H1 (cell line): ENCODE data around the gene SYNPO. TPM values are rescaled to one million over a fixed set of nuclear protein-coding genes. Genes with fewer than 3 reads are reported as not detected.

Experiments used
- CTCF ChIA-PET: fragments of 300-600 bp; sonication (Branson Sonifier 250); formaldehyde crosslinking; loops from one replicate; lab custom pipeline; 2021; ENCODE audit not compliant: partially characterized antibody; lab: Charles Lee
- POLR2A ChIA-PET: fragments of 300-600 bp; sonication (Branson Sonifier 250); formaldehyde crosslinking; loops from one replicate; lab custom pipeline; 2021; ENCODE audit warnings: inconsistent platforms; ENCODE audit not compliant: partially characterized antibody; lab: Charles Lee
- DNase-seq, 2 experiments: peaks; one replicate each; pipeline versions ENCODE4 v3.0.0 to v3.0.0-alpha.2; 2010 to 2022; ENCODE audit warnings: low spot score in 2 of 2, low read depth in 1 of 2, mixed read lengths in 1 of 2
- FAIRE-seq: peaks from 2 replicates; lab custom pipeline; 2011; peaks lifted over from hg19 to GRCh38; lab: Jason Lieb, UNC
- H2AFZ ChIP-seq: 2 replicates; pipeline ENCODE4 v1.8.1; 2012; ENCODE audit warnings: low read length, inconsistent platforms
- H2AK5ac ChIP-seq: 2 replicates; pipeline ENCODE4 v1.6.1; 2013; ENCODE audit warnings: low read depth, low read length
- H2BK120ac ChIP-seq: replicated peaks from 2 replicates; pipeline ENCODE3; 2013; ENCODE audit warnings: low read depth, low read length, inconsistent platforms
- H2BK12ac ChIP-seq: 2 replicates; pipeline ENCODE4 v1.6.1; 2013; ENCODE audit warnings: low read depth, low read length
- H2BK15ac ChIP-seq: 2 replicates; pipeline ENCODE4 v1.6.1; 2013; ENCODE audit warnings: low read length
- H2BK20ac ChIP-seq: 2 replicates; pipeline ENCODE4 v1.6.1; 2013; ENCODE audit warnings: low read length
- H2BK5ac ChIP-seq: 2 replicates; pipeline ENCODE4 v1.6.1; 2013; ENCODE audit warnings: low read depth, low read length
- H3K14ac ChIP-seq: 2 replicates; pipeline ENCODE4 v1.6.1; 2013; ENCODE audit warnings: inconsistent platforms; ENCODE audit not compliant: insufficient read length
- H3K18ac ChIP-seq: 2 replicates; pipeline ENCODE4 v1.6.1; 2013; ENCODE audit warnings: low read length; ENCODE audit errors: extremely low read depth
- H3K23ac ChIP-seq: 2 replicates; pipeline ENCODE4 v1.6.1; 2013; ENCODE audit warnings: inconsistent platforms; ENCODE audit not compliant: insufficient read length
- H3K23me2 ChIP-seq: 2 replicates; pipeline ENCODE4 v1.6.1; 2013; ENCODE audit warnings: low read depth, low read length
- H3K27ac ChIP-seq: 2 replicates; pipeline ENCODE4 v1.6.1; 2011; ENCODE audit warnings: low read depth, low read length, inconsistent platforms
- H3K27me3 ChIP-seq, 4 experiments: replicated peaks in 1 of 4; 1 replicate in 1 of 4; 2 replicates in 3 of 4; pipeline versions ENCODE4 v1.6.1 to v1.8.1; 2011 to 2013; ENCODE audit warnings: low read length in 3 of 4, mild to moderate bottlenecking in 3 of 4, inconsistent platforms in 2 of 4, mixed read lengths in 2 of 4, moderate library complexity in 1 of 4; ENCODE audit not compliant: control insufficient read depth in 3 of 4, insufficient read depth in 3 of 4; ENCODE audit errors: extremely low read depth in 1 of 4
- H3K36me3 ChIP-seq, 4 experiments: 2 replicates each; pipeline versions ENCODE4 v1.6.1 to v1.8.1; 2011 to 2013; ENCODE audit warnings: mild to moderate bottlenecking in 4 of 4, low read length in 3 of 4, moderate library complexity in 2 of 4, control low read depth in 1 of 4, inconsistent platforms in 1 of 4; ENCODE audit not compliant: insufficient read depth in 4 of 4, control insufficient read depth in 2 of 4
- H3K4ac ChIP-seq: replicated peaks from 2 replicates; pipeline ENCODE3; 2013; ENCODE audit warnings: low read length, low read depth, mixed read lengths, inconsistent platforms; ENCODE audit not compliant: insufficient read length
- H3K4me1 ChIP-seq, 4 experiments: replicated peaks in 1 of 4; 1 replicate in 1 of 4; 2 replicates in 3 of 4; pipeline versions ENCODE4 v1.6.1 to v1.8.1; 2011 to 2013; ENCODE audit warnings: low read length in 3 of 4, inconsistent platforms in 2 of 4, mixed read lengths in 1 of 4; ENCODE audit not compliant: insufficient read depth in 4 of 4, control insufficient read depth in 3 of 4
- H3K4me2 ChIP-seq, 2 experiments: 2 replicates each; pipeline versions ENCODE4 v1.6.1 to v1.8.1; 2011 to 2013; ENCODE audit warnings: low read depth in 2 of 2, low read length in 2 of 2, control low read depth in 1 of 2, inconsistent platforms in 1 of 2, mild to moderate bottlenecking in 1 of 2; ENCODE audit not compliant: insufficient read depth in 1 of 2
- H3K4me3 ChIP-seq, 4 experiments: fragments of 200-600, 300-600 bp in 1 of 4; sonication (generic), shearing (Covaris generic), sonication (Bioruptor Twin) in 1 of 4; 2 replicates each; pipeline versions ENCODE4 v1.5.1 to v1.8.1; 2011 to 2016; ENCODE audit warnings: low read length in 4 of 4, low read depth in 3 of 4, control low read depth in 2 of 4, inconsistent platforms in 2 of 4, mild to moderate bottlenecking in 2 of 4, mixed read lengths in 1 of 4, moderate library complexity in 1 of 4; ENCODE audit not compliant: insufficient read depth in 2 of 4; ENCODE audit errors: extremely low read depth in 1 of 4
- H3K56ac ChIP-seq: replicated peaks from 2 replicates; pipeline ENCODE3; 2013; ENCODE audit warnings: low read depth, mild to moderate bottlenecking, mixed read lengths, low read length, inconsistent platforms; ENCODE audit not compliant: insufficient read length
- H3K79me1 ChIP-seq: 2 replicates; pipeline ENCODE4 v1.6.1; 2013; ENCODE audit warnings: low read depth, low read length, control low read depth
- H3K79me2 ChIP-seq, 2 experiments: 2 replicates each; pipeline versions ENCODE4 v1.6.1 to v1.8.1; 2012 to 2013; ENCODE audit warnings: low read length in 2 of 2, mild to moderate bottlenecking in 2 of 2, inconsistent platforms in 1 of 2; ENCODE audit not compliant: insufficient read depth in 2 of 2, control insufficient read depth in 1 of 2
- H3K9ac ChIP-seq, 4 experiments: replicated peaks in 1 of 4; 1 replicate in 1 of 4; 2 replicates in 3 of 4; pipeline versions ENCODE4 v1.6.1 to v1.8.1; 2011 to 2013; ENCODE audit warnings: low read depth in 3 of 4, low read length in 3 of 4, control low read depth in 2 of 4, mild to moderate bottlenecking in 2 of 4, moderate library complexity in 2 of 4, inconsistent platforms in 1 of 4; ENCODE audit errors: extremely low read depth in 1 of 4
- H3K9me3 ChIP-seq, 2 experiments: 2 replicates each; pipeline versions ENCODE4 v1.6.1 to v1.8.1; 2012 to 2013; ENCODE audit warnings: mild to moderate bottlenecking in 2 of 2, moderate library complexity in 2 of 2, control low read depth in 1 of 2, inconsistent platforms in 1 of 2, low read depth in 1 of 2, low read length in 1 of 2, mixed read lengths in 1 of 2; ENCODE audit not compliant: insufficient read depth in 2 of 2
- H4K20me1 ChIP-seq, 2 experiments: replicated peaks in 1 of 2; 2 replicates each; pipeline versions ENCODE3 to v1.8.1; 2011 to 2013; ENCODE audit warnings: inconsistent platforms in 2 of 2, low read length in 2 of 2, mild to moderate bottlenecking in 1 of 2; ENCODE audit not compliant: insufficient read depth in 2 of 2, control insufficient read depth in 1 of 2
- H4K5ac ChIP-seq: 2 replicates; pipeline ENCODE4 v1.6.1; 2013; ENCODE audit warnings: low read length, low read depth, mixed read lengths, inconsistent platforms; ENCODE audit not compliant: insufficient read length
- H4K8ac ChIP-seq: 2 replicates; pipeline ENCODE4 v1.8.0; 2013; ENCODE audit warnings: mild to moderate bottlenecking, moderate library complexity, low read length, inconsistent platforms; ENCODE audit not compliant: insufficient read depth; ENCODE audit errors: extremely low read depth
- H4K91ac ChIP-seq: replicated peaks from 2 replicates; pipeline ENCODE3; 2013; ENCODE audit warnings: low read length, mixed read lengths, inconsistent platforms; ENCODE audit not compliant: insufficient read length
- CREB1 ChIP-seq: IDR thresholded peaks from 2 replicates; pipeline ENCODE4 v1.6.1; 2012; ENCODE audit warnings: inconsistent platforms
- CTBP2 ChIP-seq: IDR thresholded peaks from 2 replicates; pipeline ENCODE4 v1.7.0; 2011; ENCODE audit warnings: borderline replicate concordance, mild to moderate bottlenecking, moderate library complexity, mixed read lengths, low read length; ENCODE audit not compliant: insufficient read depth, insufficient read length
- NRF1 ChIP-seq: IDR thresholded peaks from 2 replicates; pipeline ENCODE4 v1.6.1; 2011; ENCODE audit warnings: mild to moderate bottlenecking, low read depth, low read length, improper control_type of control experiment
- SIN3A ChIP-seq, 2 experiments: IDR thresholded peaks in 1 of 2; conservative IDR thresholded peaks in 1 of 2; 2 replicates each; pipeline ENCODE4 v1.6.1; 2011 to 2012; ENCODE audit warnings: low read length in 2 of 2, improper control_type of control experiment in 1 of 2, low read depth in 1 of 2, mild to moderate bottlenecking in 1 of 2
- SIX5 ChIP-seq: IDR thresholded peaks from 2 replicates; pipeline ENCODE4 v1.6.1; 2011; ENCODE audit warnings: mild to moderate bottlenecking, low read depth, low read length
- SRF ChIP-seq: IDR thresholded peaks from 2 replicates; pipeline ENCODE4 v1.6.1; 2011; ENCODE audit warnings: mild to moderate bottlenecking, low read depth, low read length, moderate library complexity
- TAF1 ChIP-seq: IDR thresholded peaks from 2 replicates; pipeline ENCODE4 v1.6.1; 2011; ENCODE audit warnings: mild to moderate bottlenecking, low read depth, low read length
- TBP ChIP-seq: IDR thresholded peaks from 2 replicates; pipeline ENCODE4 v1.6.1; 2011; ENCODE audit warnings: low read depth, low read length, improper control_type of control experiment
- WGBS, 2 experiments: shearing (Covaris generic) in 1 of 2; methylation state at CpG; one replicate each; pipeline versions ENCODE4 v1.1.6 to v1.1.7; 2013 to 2015; ENCODE audit warnings: low lambda C conversion rate in 2 of 2, mixed read lengths in 2 of 2, inconsistent platforms in 1 of 2, low coverage in 1 of 2, missing lambda C conversion rate in 1 of 2; ENCODE audit not compliant: insufficient replicate concordance in 2 of 2, insufficient coverage in 1 of 2, insufficient read length in 1 of 2; ENCODE audit errors: extremely low coverage in 1 of 2, missing lambda C conversion rate in 1 of 2; 5-methylcytosine and 5-hydroxymethylcytosine counted together
- polyA plus RNA-seq, 7 experiments: library from polyadenylated mRNA; depleted of rRNA in 3 of 7; stranded (reverse) in 5 of 7; unstranded in 2 of 7; fragments of >200 nt in 5 of 7; fragments of 200-250 nt in 2 of 7; gene quantifications; 1 replicate in 5 of 7; 2 replicates in 1 of 7; 4 replicates in 1 of 7; pipeline versions ENCODE4 v1.2.1 to v1.2.3, GENCODE V29; 2011 to 2013; ENCODE audit warnings: missing spikeins in 2 of 7, mixed read lengths in 2 of 7
- total RNA-seq: library from RNA; stranded (reverse); fragmentation: NEBNext Ultra II Directional; extraction: Animal tissue kit (Norgen Biotek cat#: 25700); gene quantifications from 2 replicates; pipeline ENCODE4 v1.2.1, GENCODE V29; 2021
- TF ChIP-seq, protein P1 (sequence below): IDR thresholded peaks from 2 replicates; pipeline ENCODE4 v1.6.1; 2012; ENCODE audit warnings: inconsistent platforms

Gene SYNPO
- total and polyA plus RNA-seq, 2 of the 8 experiments (the other 6 are each of a cell fraction or from before 2014, with no cell fraction given), result 2.3 TPM

DNA sequence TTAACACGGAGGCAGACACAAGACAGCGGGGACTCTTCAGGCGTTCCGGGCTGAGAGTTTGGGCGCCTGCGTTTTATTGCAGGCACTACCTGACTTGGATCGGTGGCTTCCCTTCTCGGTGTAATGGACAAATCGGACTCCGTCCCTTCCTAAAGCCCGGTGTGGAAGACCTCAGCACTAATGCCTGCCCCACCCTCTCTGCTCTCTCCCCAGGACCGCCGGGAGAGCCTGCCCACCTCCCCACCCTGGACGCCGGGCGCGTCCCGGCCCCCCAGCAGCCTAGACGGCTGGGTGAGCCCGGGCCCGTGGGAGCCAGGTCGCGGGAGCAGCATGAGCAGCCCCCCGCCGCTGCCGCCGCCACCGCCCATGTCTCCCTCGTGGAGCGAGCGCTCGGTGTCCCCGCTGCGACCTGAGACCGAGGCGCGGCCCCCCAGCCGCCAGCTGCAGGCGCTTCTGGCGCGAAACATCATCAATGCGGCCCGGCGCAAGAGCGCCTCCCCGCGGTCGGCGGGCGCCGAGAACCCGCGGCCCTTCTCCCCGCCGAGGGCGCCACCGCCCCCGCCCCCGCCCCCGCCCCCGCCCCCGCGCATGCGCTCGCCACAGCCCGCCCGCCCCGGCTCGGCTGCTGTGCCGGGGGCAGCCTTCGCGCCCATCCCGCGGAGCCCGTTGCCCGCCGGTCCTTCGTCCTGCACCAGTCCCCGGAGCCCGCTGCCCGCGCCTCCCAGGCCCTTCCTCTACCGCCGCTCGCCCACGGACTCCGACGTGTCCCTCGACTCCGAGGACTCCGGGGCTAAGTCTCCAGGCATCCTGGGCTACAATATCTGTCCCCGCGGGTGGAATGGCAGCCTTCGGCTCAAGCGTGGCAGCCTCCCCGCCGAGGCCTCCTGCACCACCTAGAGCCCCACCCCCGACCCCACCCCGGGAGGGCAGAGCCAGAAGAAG, 16.0 kb downstream of the SYNPO start:
- FAIRE-seq (no peak), DNase-seq (peak in 1 of 2 experiments; percentile 94)
- H4K20me1 ChIP-seq, result no peaks in the 10 kb centered on the region
- peak overlapping the region; percentile 95 for H3K18ac ChIP-seq
- no peaks in the 10 kb centered on the region for H3K9me3 ChIP-seq
- ChIA-PET CTCF (interaction anchor here (0.8 to 20.1 kb wide), 21 partner anchors 10 to 206 kb away, joined by 3 to 303 read pairs (median 4); partner anchors contain the start of gene SYNPO), POLR2A (interaction anchor here (0.6 to 8.2 kb wide), 7 partner anchors 16 to 207 kb away, joined by 3 to 70 read pairs (median 4); partner anchors contain the start of gene RPS14)
- H3K36me3 ChIP-seq, result no peaks in the 10 kb centered on the region
- peak overlapping the region; percentile 56; the same call in 1 of the 2 replicates for H2BK5ac ChIP-seq
- H3K4ac ChIP-seq, result peak overlapping the region; percentile 4
- peak overlapping the region; percentile 44 to 78 (median 46) for H3K4me3 ChIP-seq
- peak overlapping the region; percentile 87; the same call in 1 of the 2 replicates for H2AFZ ChIP-seq
- H3K14ac ChIP-seq, result no peak overlapping the region
- H3K56ac ChIP-seq, result peak overlapping the region; percentile 55
- no peak overlapping the region for H2BK15ac ChIP-seq
- no peak overlapping the region for H3K23ac ChIP-seq
- H2BK12ac ChIP-seq, result peak overlapping the region; percentile 2; the same call in 1 of the 2 replicates
- H2AK5ac ChIP-seq, result no peak overlapping the region
- H2BK120ac ChIP-seq, result no peak overlapping the region
- H2BK20ac ChIP-seq, result no peak overlapping the region
- peak overlapping the region; percentile 95 for H4K8ac ChIP-seq
- peaks cover 0 to 11% (median 3%) of the 10 kb centered on the region in 4 experiments; a peak in 4 of 7 replicates for H3K4me1 ChIP-seq
- H3K9ac ChIP-seq, result peak overlapping the region; percentile 55 to 74 (median 60); a peak in 6 of 7 replicates
- WGBS, 2 experiments, result 0% methylated on average over 31 of the region's 99 CpGs; no CpG with 5 or more reads in 1 of the 2 experiments
- peak overlapping the region; percentile 10 for H4K91ac ChIP-seq
- peaks cover 2% of the 10 kb centered on the region; the same call in 1 of the 2 replicates for H3K23me2 ChIP-seq
- H3K27ac ChIP-seq, result no peak overlapping the region; the same call in 1 of the 2 replicates
- H3K79me1 ChIP-seq, result no peaks in the 10 kb centered on the region
- H3K4me2 ChIP-seq, result peak overlapping the region; percentile 65 to 96
- no peaks in the 10 kb centered on the region; a peak in 1 of 7 replicates for H3K27me3 ChIP-seq
- H3K79me2 ChIP-seq, result no peaks in the 10 kb centered on the region
- H4K5ac ChIP-seq, result peak overlapping the region; percentile 91
- TF ChIP-seq CTBP2, result peak; percentile 56
- TF ChIP-seq TBP, result peak; percentile 16; the same call in 1 of the 2 replicates
- TF ChIP-seq, protein P1, sequence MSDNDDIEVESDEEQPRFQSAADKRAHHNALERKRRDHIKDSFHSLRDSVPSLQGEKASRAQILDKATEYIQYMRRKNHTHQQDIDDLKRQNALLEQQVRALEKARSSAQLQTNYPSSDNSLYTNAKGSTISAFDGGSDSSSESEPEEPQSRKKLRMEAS, result peak; percentile 59; the same call in 1 of the 2 replicates
- TF ChIP-seq SIX5, result no peak
- peak; percentile 44 for TF ChIP-seq TAF1
- no peak for TF ChIP-seq SRF
- TF ChIP-seq NRF1, result peak; percentile 45
- 0 out of 4 replicates have a peak, but pooled peaks have one; percentile 35 to 45 for TF ChIP-seq SIN3A (conservative IDR thresholded peaks at IDR 0.05 in 1 of 2, IDR thresholded peaks at IDR 0.05 in 1 of 2; ENCODE audit: low read depth in 1 of 2, low read length in 2 of 2)
- TF ChIP-seq CREB1, result peak; percentile 53; the same call in 1 of the 2 replicates
